NCI-H2171 (cell line): Measurements from ENCODE around the gene ITSN2.

Experiments
- DNase-seq: peaks from one replicate; lab custom pipeline; 2025; lab: John Stamatoyannopoulos, UW

The ITSN2 gene

DNA sequence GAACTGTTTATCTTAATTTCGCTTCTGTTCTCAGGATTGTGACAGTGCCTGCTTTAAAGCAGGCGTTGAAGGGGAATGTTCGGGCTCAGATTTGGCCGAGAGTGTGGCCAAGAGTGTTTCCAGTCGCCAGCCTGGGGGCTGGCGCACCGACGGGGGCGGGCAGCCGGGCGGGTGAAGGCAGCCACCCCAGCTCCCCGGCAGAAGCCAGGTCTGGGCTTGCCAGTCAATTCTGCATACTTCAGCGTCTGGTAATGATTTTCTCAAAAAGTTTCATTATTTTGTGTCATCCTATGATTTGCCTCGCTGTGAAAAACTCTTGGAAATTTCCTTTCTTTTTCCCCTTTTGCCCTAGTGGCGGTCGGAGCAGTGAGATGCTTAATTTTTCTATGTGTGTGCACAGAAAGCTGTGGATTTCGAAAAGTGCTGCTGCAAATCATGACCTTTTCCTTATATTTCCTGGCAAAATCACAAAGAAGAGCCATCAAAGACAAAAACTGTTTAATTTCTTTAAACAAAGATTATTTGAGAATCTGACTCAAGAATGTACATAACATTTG is 184.6 kb downstream of the ITSN2 start:
- no peak for DNase-seq

DNA sequence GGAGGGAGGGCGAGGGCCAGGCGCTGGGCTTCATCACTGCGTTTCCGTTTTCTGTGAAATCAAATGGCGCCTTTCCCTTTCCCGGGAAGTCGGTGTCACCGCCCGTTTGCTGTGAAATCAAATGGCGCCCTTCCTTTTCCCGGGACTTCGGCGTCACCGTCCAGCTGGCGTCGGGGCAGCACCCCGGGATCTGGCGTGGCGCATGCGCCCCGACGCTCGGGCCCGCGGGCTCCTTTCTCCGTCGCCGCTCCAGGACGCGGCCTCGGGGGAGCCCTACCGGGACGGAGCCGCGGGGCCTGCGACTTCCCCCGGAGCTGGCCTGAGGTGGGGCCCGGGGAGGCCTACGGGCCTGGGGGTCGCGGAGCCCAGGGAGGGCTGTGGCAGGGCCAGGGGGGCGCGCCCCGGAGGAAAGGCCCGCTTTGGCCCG is 185.5 kb downstream of the ITSN2 start, which contains the start of gene FAM228A:
FAM228A (plus strand) TSS at position 203 of the 427 bp plus-strand sequence. CDS start 428 bp downstream, outside the sequence.
- DNase-seq: no peak

DNA sequence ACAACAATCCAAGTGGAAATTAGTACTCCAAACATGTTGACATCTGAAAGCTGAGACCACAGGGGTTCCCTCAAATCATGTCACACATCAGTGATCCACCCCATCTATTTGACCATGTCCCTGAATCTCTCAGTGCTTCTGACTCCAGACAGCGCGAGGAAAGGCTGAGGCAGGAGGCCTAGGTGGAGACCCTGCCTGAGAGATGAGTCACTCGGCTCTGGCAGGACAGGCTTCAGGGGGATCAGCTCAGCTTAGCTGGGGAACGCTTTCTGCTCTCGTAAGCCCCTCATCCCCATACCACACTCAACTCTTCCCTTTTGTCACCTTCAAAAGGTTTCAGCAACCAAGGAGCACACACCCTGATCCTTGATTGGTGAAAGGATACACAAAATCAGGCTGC is 191.3 kb downstream of the ITSN2 start:
- no peak for DNase-seq

DNA sequence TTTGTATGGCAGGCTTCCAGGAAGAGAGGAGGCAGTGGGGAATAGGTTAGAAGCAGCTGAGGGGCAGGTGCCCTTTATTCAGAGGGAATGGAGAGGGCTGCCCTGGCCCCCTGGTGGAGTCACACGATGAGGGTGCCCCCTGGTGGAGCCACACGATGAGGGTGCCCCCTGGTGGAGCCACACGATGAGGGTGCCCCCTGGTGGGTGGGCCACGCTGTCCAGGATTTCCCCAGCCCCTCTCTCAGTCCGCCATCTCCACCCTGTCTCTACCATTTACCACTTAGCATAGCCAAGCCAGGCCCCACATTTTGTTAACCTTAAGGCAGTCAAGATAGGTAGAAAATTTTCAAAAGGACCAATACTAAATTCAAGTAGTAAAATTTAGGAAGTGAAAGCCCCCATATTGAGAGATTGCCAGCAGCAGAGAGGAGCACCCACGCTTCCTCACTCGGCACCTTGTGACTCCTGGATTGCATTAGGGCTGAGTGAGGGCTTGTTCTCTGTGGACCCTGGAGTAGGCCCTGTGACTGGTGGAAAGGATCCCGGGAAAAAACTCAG is 195.8 kb downstream of the ITSN2 start:
- DNase-seq: no peak

DNA sequence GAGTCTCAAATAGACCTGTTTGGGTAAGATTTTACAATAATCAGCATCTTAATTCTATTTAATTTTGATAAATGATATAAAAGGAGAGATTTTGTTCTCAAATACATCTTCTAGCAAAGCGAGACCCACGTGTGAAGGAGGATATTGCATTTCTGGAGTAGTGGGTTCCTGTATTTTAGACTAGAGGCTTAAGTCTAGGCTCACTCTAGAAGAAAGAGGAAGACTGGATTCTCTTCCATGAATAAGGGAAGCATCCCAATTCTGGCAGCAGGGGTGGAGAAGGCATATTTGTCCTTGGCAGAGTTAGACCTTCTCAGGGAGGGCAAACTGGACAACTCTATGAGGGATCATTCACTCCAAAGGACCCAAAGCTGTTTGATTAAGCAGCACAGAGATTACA is 196.7 kb downstream of the ITSN2 start:
- DNase-seq: no peak

DNA sequence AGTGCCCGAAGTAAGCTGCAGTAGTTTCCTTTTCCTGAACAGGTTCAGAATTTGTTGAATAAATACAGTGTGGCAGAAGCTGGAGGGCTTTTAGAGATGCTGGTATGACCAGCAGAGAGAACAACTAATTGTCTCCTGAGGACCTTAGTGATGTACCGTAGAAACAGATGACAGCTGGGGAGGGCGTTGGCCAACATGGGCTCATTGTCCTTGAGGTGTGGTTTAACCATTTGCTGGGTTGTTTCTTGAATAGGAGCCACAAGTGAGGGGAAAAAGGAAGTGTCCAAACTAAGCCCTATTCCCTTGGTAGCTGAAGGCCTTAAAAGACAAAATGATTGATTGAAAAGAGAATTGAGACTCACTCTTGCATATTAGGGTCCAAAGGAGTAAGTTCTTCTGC is 197.2 kb downstream of the ITSN2 start:
- DNase-seq: no peak

DNA sequence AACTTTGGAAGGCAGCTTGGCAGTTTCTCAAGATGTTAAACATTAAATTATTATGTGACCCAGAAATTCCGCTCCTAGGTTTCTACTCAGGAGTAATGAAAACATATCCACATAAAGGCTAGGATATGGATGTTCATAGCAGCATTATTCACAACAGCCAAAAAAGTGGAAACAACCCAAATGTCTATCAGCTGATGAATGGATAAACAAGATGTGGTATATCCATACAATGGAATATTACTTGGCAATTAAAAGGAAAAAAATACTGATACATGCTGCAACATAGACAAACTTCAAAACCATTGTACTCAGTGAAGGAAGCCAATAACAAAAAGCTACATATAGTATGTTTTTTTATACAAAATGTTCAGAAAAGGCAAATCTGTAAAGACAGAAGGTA is 197.8 kb downstream of the ITSN2 start:
- DNase-seq: no peak

DNA sequence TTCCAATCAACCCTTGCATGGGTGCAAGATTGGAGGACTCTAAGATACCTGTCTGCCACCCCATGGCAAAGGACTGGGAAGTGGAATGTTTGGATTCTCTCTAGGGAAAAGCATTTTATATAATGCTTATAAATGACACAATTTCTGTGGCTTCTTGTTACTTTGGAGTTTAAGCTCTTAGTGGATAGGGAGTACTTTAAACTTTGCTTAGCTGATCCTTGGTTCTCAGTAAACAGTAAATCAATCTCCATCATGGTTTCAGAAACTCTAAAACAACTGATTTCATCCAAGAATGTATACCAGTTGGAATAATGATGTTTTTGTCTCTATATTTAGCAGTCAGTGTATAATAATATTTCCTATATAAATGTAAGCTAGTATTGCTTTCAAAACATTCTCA is 199.6 kb downstream of the ITSN2 start:
- no peak for DNase-seq

DNA sequence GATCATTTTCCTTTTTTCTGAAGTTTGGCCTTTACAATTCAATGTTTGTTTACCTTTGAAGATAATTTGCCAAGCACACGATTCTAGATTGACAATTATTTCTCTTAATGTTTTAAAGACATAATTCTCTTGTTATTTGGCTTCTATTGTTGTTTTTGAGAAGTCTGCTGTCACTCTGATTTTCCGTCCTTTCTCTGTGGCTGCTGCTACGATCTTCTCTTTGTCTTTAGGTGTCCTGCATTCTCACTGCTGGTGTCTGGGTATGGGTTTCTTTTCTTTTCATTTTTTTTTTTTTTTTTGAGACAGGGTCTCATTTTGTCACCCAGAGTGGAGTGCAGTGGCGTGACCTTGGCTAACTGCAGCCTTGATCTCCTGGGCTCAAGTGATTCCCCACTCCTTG is 200.6 kb downstream of the ITSN2 start:
- no peak for DNase-seq

DNA sequence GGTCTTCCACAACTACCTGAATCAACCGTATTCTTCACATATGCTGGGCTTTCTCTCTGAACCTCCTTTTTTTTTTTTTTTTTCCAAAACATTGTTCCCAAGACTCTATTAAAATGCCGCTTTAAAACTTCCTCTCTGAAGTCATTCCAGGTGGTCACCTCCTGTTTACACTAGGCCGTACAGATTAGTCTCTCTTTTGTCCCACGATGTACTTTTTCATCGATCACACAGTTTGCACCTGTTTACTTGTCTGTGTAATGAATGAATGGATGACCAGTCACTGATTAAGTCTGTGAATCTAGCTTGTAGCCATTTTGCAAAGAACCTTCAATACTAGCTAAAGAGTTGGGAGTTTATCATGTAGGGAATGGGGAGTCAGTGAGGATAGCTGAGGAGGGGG is 202.2 kb downstream of the ITSN2 start:
- DNase-seq: no peak

DNA sequence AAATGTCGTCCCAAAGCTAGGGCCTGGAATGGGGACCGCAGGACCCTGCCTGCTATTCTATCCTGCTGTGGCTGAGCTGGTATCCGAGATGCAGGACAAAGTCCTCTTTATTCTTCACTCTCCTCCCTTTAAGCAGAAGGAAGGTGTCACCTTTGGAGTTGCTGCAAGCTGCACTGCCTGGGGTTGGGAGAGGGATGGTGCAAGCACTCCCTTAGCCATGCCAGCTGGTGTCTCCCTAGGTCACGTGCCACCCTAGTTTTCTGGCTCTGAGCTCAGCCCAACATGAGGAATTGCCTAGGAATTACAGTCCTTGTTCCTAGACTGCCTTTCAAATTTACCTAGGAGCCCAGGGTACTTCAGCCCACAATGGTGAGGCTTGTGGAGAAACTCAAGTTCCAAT is 206.9 kb downstream of the ITSN2 start:
- no peak for DNase-seq
